Left colon (tissue), 2 donors: ENCODE measurements around the gene POLR3B. TPM values are rescaled to one million over a fixed set of nuclear protein-coding genes. Genes with fewer than 3 reads are reported as not detected.
"Not testable (repeated sequence)": the region's sequence is repeated elsewhere in the genome, so short reads cannot be mapped to it uniquely, and the experiment has no call there.

Experiments used
- ATAC-seq: fragments of 200-7000 bp; cut with Tn5 transposase; one replicate; pipeline ENCODE4 v1.9.1; 2020; ENCODE audit warnings: mild to moderate bottlenecking, moderate library complexity
- DNase-seq, 2 donors: peaks; one replicate each; pipeline ENCODE4 v3.0.0-alpha.2; 2020
- intact Hi-C, 2 donors: fragments of 100-400 bp; cut with DNase I in 1 of 2; cut with micrococcal nuclease in 1 of 2; formaldehyde crosslinking; loops; one replicate each; pipeline versions ENCODE4 v1.11.2 to v1.14.0; 2022; cut with DNase I, micrococcal nuclease
- total RNA-seq, 2 donors: library from RNA; stranded (reverse); fragmentation: NEBNext Ultra II Directional; extraction: Animal tissue kit (Norgen Biotek cat#: 25700); gene quantifications; one replicate each; pipeline ENCODE4 v1.2.1, GENCODE V29; 2021
- donor health status: DM: no; HTN: no; CAD: no.
- donor health status: DM: yes; HTN: yes; CAD: no.

Gene POLR3B
- total RNA-seq, 2 donors from 2014 or later: 8.1 to 8.9 TPM

DNA sequence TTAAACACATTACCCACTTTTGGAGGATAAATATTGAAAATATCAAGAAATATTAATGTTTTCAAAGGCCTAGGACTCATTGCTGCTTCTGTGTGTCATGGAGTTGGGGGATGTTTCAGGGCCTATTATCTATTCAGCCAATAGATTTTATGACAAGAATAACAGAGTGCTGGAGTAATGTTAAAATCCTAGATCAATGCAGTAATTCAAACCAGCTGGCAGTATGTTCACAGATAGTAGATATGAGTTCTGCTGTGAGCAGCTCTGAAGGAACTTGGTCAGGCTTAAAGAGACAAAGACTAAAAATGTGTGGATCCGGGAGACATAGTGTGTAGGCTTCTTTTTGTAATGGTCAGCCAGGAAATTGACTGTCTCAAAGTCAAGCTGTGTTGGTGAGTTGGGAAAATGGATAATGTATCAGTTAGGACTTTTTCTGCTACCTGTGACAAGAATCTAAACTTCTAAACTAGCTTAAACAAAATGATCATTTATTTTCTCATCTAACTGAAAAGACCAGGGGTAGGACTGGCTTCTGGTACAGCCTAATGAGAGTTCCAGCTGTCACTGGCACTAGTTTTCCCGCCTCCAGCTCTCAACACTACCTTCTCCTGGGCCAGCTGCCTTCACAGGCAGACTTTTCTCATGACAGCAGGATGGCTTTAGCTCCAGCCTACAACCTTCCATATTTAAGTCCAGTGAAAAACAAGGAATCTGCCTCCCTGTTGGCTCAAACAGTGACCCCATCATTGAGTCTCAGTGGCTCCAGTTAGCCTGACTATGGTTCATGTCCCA, 16.3 kb upstream of the POLR3B start:
- intact Hi-C loops: loop anchor here in 1 of 2 donors (10.0 kb wide), 1 partner anchor 116 kb away; no protein-coding TSS in a partner anchor
- DNase-seq (no peak), ATAC-seq (no peak)

DNA sequence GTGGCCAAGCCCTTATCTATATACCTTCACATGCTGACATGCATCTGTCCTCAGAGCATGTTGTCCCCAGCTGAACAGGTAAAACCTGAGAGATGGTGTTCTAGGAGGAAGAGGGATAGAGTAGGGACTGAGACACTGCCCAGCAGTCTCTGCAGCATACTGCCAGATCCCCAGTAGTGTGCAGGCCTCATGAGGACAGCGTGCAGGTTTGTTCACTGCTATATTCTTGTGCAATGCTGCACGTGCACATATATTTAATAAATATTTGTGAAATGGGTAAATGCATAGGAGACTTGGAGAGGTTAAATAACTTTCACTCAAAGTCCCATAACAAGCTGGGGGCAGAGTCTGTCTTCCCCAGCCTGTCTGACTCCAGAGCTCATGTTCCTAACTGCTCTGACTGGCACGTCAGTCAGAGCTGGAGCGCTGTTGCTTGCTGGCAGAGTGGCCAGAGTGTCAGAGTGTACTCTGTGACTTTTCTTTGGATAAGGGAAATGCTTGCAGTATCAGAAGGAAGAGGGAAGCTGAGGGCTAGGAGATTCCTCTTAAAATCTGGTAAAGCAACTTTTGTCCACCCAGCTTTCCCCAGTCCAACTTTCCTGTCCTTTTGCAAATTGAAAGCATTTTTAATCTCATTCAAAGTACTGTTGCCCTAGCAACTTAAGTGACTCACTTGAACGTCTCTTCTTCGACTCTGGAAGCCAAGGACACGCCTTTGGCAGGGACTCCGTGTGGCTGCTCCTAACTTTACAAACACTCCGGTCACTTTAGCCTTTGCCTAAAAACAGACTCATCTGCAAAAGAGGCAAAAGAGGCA, 14.9 kb upstream of the POLR3B start:
- DNase-seq (peak; percentile 50 to 65), ATAC-seq (peak; percentile 76)
- intact Hi-C loops: loop anchor here in 1 of 2 donors (10.0 kb wide), 1 partner anchor 118 kb away; no protein-coding TSS in a partner anchor

- DNase-seq (no peak), ATAC-seq (peak; percentile 34)
- intact Hi-C loops: loop anchor here in 1 of 2 donors (10.0 kb wide), 1 partner anchor 118 kb away; no protein-coding TSS in a partner anchor
Observed at GRCh38 chr12:106343214-106343528, 14.4 kb upstream of the POLR3B start.

DNA sequence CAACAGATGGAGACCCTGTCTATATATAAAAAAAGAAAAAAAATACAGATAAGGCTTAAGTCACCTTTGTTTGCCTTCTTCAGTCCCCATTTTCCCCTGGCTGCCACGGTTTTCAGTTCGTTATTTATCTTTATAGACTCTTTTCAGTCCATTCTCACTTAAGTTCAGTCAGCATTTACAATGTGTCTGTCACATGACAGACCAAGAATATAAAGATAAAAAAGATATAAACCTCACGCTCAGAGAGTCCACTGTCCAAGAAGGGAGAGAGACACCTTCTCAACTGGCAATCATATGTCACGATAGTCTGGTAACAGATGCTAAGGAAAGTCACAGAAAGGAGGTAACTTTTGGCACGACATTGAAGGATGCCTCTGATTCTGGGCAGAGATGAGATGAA, 13.4 kb upstream of the POLR3B start:
- ATAC-seq (peak; percentile 44), DNase-seq (no peak)
- intact Hi-C loops: loop anchor here in 1 of 2 donors (10.0 kb wide), 1 partner anchor 119 kb away; no protein-coding TSS in a partner anchor

GRCh38 chr12:106345746-106346145, 11.8 kb upstream of the POLR3B start:
- DNase-seq (peak; percentile 14 to 34), ATAC-seq (peak; percentile 84)
- intact Hi-C loops: loop anchor here in 1 of 2 donors (10.0 kb wide), 1 partner anchor 121 kb away; no protein-coding TSS in a partner anchor

DNA sequence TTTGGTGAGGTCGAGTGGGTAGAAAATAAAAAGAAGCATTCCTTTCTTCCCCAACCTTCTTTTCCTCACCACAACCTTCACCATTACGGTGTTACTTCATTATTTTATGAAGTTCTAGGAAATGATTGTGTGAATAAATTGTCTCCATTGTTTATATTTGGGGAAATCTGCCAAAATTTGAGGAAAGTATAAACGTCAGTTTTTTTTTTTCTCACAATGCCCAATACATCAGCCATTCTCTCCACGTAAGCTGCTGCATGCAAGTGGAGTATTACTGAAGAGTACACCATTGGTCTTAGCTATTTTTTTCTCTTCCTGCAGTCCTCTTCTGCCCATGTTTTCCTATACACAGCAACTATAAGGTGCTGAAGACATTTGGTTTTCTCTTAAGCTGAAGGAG, 9.1 kb upstream of the POLR3B start:
- ATAC-seq (no peak), DNase-seq (no peak)
- intact Hi-C loops: loop anchor here in 1 of 2 donors (10.0 kb wide), 1 partner anchor 124 kb away; no protein-coding TSS in a partner anchor

GRCh38 chr12:106353175-106353574, 4.4 kb upstream of the POLR3B start:
- DNase-seq (no peak), ATAC-seq (no peak)
- intact Hi-C loops: no loop called here

GRCh38 chr12:106358396-106359241, 1.1 kb downstream of the POLR3B start:
- peak; percentile 36 to 37 for DNase-seq
- ATAC-seq: peak; percentile 44
- intact Hi-C loops: no loop called here

DNA sequence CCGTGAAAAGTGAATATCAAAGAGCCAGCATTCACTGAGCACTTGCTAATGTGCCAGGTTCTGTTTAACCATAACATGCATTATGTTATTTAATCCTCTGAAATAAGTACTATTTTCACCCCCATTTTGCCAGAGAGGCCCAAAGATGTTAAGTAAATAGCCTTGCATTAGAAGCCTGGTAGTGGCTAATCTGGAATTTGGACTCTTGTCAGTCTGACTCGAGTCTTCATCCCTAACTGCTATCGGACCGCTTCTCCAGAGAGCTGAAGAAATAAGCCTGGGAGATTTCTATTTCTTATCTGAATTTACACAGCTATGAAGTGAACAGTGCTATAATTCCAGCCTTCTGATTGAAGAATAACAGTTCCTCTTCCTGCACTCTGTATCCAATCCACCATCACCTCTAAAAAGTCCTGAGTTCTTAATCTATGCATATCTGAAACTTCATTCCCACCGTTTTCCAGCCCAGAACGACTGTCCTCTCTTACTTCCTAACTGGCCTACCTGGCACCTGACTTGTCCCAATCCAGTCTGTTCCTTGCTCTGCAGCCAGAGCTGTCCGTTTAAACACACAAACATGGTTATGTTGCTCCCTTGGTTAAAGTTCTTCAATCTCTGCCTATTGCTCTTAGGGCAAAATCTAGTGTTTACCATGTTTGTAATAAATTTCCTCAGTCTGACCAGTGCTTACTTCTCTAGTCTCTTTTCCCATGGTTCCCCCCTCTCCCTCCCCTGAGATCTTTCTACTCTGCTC, 2.3 kb downstream of the POLR3B start:
- ATAC-seq (no peak), DNase-seq (no peak)
- intact Hi-C loops: no loop called here

GRCh38 chr12:106360400-106360994, 2.9 kb downstream of the POLR3B start:
- ATAC-seq: no peak
- intact Hi-C loops: no loop called here

DNA sequence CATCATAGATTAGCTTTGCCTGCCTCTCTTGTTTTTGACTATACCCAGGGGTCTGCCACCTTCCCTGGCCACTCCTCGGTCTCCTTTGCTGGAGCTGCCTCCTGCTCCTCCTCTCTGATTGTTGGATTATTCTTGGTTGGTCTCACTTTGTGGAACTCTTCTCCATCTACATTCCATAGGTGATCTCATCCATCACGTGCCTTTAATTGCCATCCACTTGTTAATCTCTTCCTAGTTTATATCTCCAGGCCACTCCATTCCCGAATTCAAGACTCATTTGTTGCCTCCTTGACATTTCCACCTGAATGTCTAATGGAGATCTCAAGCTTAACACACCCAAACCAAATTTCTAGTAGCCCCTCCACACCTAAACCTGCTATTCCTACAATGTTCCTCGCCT, 5.4 kb downstream of the POLR3B start:
- ATAC-seq (no peak), DNase-seq (no peak)
- intact Hi-C loops: no loop called here

More at GRCh38 chr12:106360400-106360994, 2.9 kb downstream of the POLR3B start:
- DNase-seq: no peak

GRCh38 chr12:106364261-106364660, 6.7 kb downstream of the POLR3B start:
- intact Hi-C loops: no loop called here
- DNase-seq (no peak), ATAC-seq (no peak)

- ATAC-seq (no peak), DNase-seq (no peak)
- intact Hi-C loops: no loop called here
Observed at GRCh38 chr12:106369624-106370346, 12.2 kb downstream of the POLR3B start.

GRCh38 chr12:106378788-106379187, 21.2 kb downstream of the POLR3B start:
- intact Hi-C loops: no loop called here
- DNase-seq (no peak), ATAC-seq (no peak)

DNA sequence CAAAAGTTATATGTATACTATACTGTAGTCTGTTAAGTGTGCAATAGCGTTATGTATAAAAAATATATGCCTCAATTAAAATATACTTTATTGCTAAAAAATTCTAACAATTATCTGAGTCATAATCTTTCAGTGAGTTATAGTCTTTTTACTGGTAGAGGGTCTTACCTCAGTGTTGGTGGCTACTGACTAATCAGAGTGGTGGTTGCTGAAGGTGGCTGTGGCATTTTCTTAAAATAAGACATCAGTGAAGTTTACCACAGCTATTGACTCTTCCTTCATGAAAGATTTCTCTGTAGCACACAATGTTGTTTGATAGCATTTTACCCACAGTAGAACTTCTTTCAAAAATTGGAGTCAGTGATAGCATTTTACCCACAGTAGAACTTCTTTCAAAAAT, 23.4 kb downstream of the POLR3B start:
- ATAC-seq (no peak), DNase-seq (no peak)
- intact Hi-C loops: loop anchor here (10.0 kb wide), 2 partner anchors 464 to 544 kb away; no protein-coding TSS in a partner anchor

DNA sequence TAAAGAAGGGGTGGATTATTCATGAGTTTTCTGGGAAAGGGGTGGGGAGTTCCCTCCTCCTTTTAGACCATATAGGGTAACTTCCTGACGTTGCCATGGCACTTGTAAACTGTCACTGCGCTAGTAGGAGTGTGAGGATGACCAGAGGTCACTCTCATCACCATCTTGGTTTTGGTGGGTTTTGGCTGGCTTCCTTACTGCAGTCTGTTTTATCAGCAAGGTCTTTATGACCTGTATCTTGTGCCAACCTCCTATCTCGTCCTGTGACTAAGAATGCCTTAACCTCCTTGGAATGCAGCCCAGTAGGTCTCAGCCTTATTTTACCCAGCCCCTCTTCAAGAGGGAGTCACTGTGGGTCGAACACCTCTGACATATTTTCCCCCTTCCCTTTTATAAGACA, 24.3 kb downstream of the POLR3B start:
- not testable (repeated sequence) for ATAC-seq, DNase-seq
- intact Hi-C loops: loop anchor here (10.0 kb wide), 2 partner anchors 463 to 543 kb away; no protein-coding TSS in a partner anchor
